ENCODE results near the gene HFE. TPM values are rescaled to one million over a fixed set of nuclear protein-coding genes. Genes with fewer than 3 reads are reported as not detected.
"Not testable (repeated sequence)": the region's sequence is repeated elsewhere in the genome, so short reads cannot be mapped to it uniquely, and the experiment has no call there.

The HFE gene
- total and polyA plus RNA-seq, 8 donors = 1.5 to 8.2 (median 3.7) TPM

DNA sequence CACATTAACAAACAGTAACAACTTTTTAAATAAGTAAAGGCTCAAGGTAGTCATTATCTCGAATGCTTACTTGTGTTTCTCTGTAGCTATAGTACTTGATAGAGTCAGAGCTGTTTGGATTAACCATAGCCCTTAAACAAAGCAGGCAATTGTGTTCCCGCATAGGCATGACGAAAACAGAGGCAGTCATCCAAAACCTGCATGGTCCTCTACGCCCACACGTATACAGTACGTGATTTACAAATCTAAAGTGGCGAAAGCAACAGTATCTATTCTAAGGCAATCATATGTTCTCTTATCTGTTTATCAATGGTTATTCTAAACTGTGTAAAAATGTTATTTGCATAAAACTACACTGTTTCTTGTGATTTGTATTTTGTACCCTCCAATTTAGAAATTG is 31.8 kb downstream of the HFE start:
- Histone ChIP-seq H3K4me3 (no peak overlapping the region), H3K9me3 (no peaks in the 10 kb centered on the region), H3K27me3 (no peaks in the 10 kb centered on the region), H3K4me1 (peaks cover 0 to 26% (median 4%) of the 10 kb centered on the region in 4 donors), H3K27ac (peak overlapping the region in 3 of 5 donors; percentile 15 to 54 (median 31)), H3K36me3 (no peaks in the 10 kb centered on the region)
- intact Hi-C loops (cut with DNase I; ENCODE audit: low total_unique reads) = no loop called here
- peak; percentile 59 to 79 for DNase-seq
- TF ChIP-seq, protein P1, sequence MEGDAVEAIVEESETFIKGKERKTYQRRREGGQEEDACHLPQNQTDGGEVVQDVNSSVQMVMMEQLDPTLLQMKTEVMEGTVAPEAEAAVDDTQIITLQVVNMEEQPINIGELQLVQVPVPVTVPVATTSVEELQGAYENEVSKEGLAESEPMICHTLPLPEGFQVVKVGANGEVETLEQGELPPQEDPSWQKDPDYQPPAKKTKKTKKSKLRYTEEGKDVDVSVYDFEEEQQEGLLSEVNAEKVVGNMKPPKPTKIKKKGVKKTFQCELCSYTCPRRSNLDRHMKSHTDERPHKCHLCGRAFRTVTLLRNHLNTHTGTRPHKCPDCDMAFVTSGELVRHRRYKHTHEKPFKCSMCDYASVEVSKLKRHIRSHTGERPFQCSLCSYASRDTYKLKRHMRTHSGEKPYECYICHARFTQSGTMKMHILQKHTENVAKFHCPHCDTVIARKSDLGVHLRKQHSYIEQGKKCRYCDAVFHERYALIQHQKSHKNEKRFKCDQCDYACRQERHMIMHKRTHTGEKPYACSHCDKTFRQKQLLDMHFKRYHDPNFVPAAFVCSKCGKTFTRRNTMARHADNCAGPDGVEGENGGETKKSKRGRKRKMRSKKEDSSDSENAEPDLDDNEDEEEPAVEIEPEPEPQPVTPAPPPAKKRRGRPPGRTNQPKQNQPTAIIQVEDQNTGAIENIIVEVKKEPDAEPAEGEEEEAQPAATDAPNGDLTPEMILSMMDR (IDR thresholded peaks at IDR 0.05) = no peak
- peak in 2 of 3 donors; percentile 5 to 45 for TF ChIP-seq POLR2AphosphoS5 (IDR thresholded peaks at IDR 0.05)
- WGBS, 5 donors = 27 to 56% (median 47%) methylated on average over 7 of the region's 7 CpGs

DNA sequence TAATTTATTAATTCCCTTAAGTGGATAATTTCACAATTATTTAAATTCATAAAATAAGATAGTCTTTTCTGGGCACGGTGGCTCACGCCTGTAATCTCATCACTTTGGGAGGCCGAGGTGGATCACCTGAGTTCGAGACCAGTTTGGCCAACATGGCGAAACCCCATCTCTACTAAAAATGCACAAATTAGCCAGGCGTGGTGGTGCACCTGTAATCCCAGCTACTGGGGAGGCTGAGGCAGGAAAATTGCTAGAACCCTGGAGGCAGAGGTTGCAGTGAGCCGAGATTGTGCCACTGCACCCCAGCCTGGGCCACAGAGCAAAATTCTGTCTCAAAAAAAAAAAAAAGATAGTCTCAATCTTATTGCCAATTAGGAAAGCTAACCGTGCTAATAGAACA is 32.9 kb downstream of the HFE start:
- 88 to 94% (median 90%) methylated on average over 8 of the region's 8 CpGs for WGBS, 5 donors
- H3K27me3 ChIP-seq; intact Hi-C loops (cut with DNase I; ENCODE audit: low total_unique reads); DNase-seq; H3K36me3 ChIP-seq; H3K4me3 ChIP-seq; H3K9me3 ChIP-seq: not testable (repeated sequence)
- peak overlapping the region in 3 of 5 donors; percentile 98 to 100 (median 99) for H3K27ac ChIP-seq
- peaks cover 0 to 26% (median 4%) of the 10 kb centered on the region in 4 donors for H3K4me1 ChIP-seq

DNA sequence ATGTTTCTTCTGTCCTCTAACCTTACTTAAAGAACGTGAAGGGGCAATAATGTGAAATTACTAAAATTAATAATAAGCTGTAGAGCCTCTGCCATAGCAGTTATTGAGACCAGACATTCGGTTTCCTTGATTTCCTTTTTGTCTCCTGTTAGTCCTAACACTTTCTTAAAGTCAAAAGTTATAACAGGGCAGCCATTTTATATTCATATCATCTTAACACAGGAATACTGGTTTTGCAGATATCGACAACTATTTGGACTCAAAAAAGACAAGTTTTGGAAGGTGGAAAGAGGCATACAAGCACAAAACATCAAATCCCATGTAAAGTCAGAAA is 33.5 kb downstream of the HFE start:
- TF ChIP-seq POLR2A (IDR thresholded peaks at IDR 0.05) = no peak
- TF ChIP-seq, protein P1 (IDR thresholded peaks at IDR 0.05) = no peak
- H3K27ac ChIP-seq = peak overlapping the region in 4 of 5 donors; percentile 54 to 100 (median 98)
- H3K9me3 ChIP-seq = no peaks in the 10 kb centered on the region
- no peaks in the 10 kb centered on the region for H3K36me3 ChIP-seq
- DNase-seq = no peak
- WGBS, 5 donors = 50 to 85% (median 60%) methylated on average over 3 of the region's 3 CpGs
- peaks cover 0 to 26% (median 4%) of the 10 kb centered on the region in 4 donors for H3K4me1 ChIP-seq
- H3K4me3 ChIP-seq = no peak overlapping the region
- intact Hi-C loops (cut with DNase I; ENCODE audit: low total_unique reads) = no loop called here
- no peaks in the 10 kb centered on the region for H3K27me3 ChIP-seq

DNA sequence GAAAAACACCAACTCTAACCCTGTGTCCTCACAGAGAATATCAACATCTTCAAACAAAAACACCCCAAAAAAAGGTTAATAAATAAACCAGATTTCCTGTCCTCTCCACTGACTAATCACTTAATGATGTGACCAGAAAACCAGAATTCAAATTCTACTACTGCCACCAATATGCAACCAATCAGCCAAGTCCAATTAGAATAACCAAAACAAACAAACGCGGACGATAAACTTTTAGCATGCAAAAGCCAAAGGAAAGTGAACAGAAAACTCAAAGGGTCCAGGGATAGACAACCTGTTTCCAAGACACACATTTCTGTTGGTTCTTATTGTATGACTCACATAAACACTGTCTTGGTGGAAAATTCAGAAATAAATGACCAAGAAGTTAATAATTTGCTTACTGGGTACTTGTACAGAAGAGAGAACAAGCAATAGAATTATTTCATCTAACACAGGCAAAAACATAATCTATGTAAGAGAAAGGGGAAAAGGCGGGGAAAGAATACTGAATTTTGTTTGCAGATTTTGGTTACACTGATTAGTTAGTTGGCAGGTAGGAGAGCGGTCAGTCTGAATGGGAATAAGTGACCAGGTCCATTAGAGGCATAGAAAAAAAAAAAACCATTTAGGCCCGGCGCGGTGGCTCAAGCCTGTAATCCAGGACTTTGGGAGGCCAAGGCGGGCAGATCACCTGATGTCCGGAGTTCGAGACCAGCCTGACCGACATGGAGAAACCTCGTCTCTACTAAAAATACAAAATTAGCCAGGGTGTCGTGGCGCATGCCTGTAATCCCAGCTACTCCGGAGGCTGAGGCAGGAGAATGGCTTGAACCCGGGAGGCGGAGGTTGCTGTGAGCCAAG is 34.1 kb downstream of the HFE start:
- no peak for TF ChIP-seq POLR2A (IDR thresholded peaks at IDR 0.05)
- TF ChIP-seq, protein P1 (IDR thresholded peaks at IDR 0.05) = no peak
- no peak for TF ChIP-seq POLR2AphosphoS5 (IDR thresholded peaks at IDR 0.05)
- no peak for TF ChIP-seq EP300 (IDR thresholded peaks at IDR 0.05)
- Histone ChIP-seq H3K9me3 (no peaks in the 10 kb centered on the region), H3K27me3 (no peaks in the 10 kb centered on the region), H3K36me3 (no peaks in the 10 kb centered on the region), H3K27ac (peak overlapping the region; percentile 54 to 100 (median 98)), H3K4me1 (peaks cover 0 to 27% (median 5%) of the 10 kb centered on the region in 4 donors), H3K4me3 (no peak overlapping the region)
- peak in 1 of 2 donors; percentile 55 for DNase-seq
- WGBS, 5 donors = 37 to 70% (median 57%) methylated on average over 18 of the region's 18 CpGs
- intact Hi-C loops (cut with DNase I; ENCODE audit: low total_unique reads) = no loop called here

DNA sequence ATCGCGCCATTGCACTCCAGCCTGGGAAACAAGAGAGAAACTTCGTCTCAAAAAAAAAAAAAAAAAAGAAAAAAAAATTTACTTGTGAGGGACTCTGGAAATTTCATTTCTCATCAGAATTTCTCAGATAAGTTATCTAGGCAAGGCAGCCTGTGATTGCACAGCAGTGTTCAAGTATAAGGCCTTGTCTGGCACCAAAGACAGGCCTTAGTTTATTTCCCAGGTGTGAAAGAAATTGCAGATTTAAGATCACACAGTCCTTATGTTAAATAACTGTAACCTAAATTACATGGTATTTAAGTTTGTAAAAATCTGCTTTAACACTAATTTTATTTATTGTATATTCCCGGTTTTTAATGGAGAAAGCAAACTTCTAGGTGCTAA is 34.8 kb downstream of the HFE start:
- DNase-seq = no peak
- Histone ChIP-seq H3K27ac (peak overlapping the region; percentile 65 to 100 (median 98)), H3K4me1 (peaks cover under 1 to 33% (median 10%) of the 10 kb centered on the region in 4 donors), H3K27me3 (no peaks in the 10 kb centered on the region), H3K4me3 (no peak overlapping the region), H3K9me3 (no peaks in the 10 kb centered on the region), H3K36me3 (no peaks in the 10 kb centered on the region)
- TF ChIP-seq POLR2A (IDR thresholded peaks at IDR 0.05) = no peak
- TF ChIP-seq EP300 (IDR thresholded peaks at IDR 0.05) = no peak
- 59 to 81% (median 65%) methylated on average over 4 of the region's 4 CpGs for WGBS, 5 donors
- intact Hi-C loops (cut with DNase I; ENCODE audit: low total_unique reads) = no loop called here
